Measurements from ENCODE around the gene WDR5.

WDR5 gene

DNA sequence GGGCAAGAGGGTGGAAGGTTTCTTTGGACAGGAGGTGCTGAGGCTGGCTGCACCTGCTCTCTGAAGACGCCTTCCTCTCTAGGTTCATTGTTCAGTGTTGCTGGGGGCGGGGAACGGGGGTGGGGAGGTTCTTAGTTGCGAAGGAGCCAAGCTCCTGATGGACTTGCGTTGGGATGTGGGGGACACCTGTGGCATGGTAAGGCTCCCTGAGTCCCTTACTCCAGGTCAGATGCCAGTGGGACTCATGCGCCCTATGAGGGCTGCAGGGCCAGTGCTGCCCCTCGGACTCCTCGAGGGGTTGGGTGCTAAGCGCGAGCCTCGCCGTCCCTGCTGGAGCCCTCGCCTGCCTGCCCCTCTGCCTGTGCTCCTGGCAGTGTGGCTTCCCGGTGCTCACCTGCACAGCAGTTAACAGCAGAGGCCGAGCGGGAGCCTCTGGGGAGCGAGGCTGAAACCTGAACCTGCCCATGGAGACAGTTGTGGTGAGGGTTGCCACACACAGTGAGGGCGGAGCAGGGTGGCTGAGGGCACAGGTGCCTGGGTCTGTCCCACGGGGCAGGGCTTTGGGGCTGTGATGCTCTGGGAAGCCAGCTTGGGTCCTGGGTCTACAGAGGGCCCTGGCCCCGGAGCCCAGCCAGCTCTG lies 23.0 kb downstream of the WDR5 start:
- DNase-seq (ENCODE audit: low read depth, low spot score): no peak

DNA sequence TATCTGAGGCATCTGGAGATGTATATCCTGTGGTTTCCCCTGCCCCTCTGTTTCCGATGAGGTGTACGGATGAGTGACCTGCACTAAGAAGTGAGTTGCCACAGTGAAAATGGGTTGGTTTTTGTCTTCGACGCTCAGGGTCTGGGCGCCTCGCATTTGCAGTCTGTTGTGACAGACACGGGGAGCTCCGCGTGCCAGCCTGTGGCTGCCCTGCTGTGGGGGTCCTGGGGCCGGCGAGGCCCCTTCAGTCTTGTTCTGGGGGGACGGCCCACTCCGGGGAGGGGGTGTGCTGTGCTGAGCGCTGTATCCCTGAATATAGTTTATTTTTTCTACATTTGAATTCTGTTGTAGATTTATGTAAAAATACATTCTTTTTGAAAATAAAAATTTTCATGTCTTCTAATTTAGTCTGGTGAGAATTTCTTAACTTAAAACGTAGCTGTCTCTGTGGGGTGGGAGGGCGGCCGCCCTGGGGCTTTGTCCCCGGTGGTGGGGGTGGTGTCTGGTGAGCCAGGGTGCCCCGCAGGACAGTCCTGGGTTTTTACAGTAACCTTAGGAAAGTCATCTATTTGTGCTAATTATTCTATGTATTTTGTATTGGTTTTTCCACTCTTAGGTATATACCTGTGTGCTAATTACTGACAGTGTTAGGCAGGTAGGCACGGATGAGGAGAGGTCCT lies 23.8 kb downstream of the WDR5 start:
- DNase-seq (ENCODE audit: low read depth, low spot score): no peak

DNA sequence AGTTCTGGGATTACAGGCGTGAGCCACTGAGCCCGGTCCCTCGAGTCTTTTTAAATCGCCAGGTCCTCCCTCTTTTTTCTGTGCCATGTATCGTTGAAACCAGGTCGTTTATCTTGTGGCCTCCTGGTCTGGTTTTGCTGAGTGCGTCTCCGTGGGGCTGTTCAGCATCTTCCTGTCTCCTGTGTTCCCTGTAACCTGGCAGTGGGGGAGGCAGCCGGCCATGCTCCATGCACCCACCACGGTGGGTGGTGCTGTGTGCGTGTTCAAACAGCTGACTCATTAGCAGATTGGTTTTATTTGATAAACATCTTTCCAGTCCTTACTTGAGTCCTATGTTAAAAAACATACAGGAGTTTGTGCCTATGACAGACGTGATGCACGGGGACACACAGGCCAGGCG lies 25.8 kb downstream of the WDR5 start:
- DNase-seq (ENCODE audit: low read depth, low spot score): no peak

DNA sequence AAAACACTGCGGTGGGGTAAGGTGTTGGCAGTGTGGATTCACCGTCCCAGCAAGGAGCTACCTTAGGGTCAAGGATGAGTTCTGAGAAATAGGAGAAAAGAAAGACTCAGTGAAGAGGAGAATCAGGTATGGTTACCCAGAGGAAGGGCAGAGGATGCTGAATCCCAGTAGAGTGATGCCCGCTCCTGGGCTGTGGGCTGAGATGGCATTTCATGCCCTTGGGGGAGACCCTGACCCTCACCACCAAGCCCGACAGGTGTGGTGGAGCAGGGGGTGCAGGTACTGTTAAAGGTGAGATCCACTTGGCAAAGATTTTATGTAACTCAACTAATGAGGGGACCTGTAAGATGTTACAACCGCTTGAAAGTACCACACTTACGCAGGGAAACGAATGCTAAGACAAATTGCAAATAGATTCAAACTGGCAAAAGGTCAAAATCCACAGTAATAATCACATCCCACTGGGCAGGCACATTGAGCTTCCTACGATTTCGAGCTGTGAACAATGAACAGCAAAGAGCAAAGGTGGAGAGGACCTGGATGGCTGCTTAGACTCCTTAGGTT lies 26.4 kb downstream of the WDR5 start:
- no peak for DNase-seq (ENCODE audit: low read depth, low spot score)

DNA sequence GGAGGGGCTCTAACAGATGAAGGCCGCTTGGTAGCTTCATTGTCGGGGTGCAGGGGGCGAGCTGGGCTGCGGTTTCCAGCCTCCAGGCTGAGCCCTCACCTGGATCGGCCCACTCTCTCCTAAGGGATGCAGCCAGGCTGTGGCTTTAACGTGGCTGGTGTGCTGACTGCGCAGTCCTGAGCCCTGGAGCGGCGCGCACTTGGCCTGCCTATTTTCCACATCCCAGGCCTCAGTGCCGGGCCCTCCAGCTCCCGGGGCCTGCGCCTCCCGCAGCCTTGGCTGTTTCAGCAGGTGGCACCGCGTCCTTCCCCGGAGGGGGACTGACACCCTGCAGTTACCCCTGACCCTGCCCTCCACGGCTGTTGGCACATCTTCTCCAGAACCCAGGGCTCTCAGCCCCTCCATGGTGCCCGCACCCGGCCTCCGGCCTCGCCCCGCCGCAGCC lies 27.1 kb downstream of the WDR5 start:
- no peak for DNase-seq (ENCODE audit: low read depth, low spot score)

DNA sequence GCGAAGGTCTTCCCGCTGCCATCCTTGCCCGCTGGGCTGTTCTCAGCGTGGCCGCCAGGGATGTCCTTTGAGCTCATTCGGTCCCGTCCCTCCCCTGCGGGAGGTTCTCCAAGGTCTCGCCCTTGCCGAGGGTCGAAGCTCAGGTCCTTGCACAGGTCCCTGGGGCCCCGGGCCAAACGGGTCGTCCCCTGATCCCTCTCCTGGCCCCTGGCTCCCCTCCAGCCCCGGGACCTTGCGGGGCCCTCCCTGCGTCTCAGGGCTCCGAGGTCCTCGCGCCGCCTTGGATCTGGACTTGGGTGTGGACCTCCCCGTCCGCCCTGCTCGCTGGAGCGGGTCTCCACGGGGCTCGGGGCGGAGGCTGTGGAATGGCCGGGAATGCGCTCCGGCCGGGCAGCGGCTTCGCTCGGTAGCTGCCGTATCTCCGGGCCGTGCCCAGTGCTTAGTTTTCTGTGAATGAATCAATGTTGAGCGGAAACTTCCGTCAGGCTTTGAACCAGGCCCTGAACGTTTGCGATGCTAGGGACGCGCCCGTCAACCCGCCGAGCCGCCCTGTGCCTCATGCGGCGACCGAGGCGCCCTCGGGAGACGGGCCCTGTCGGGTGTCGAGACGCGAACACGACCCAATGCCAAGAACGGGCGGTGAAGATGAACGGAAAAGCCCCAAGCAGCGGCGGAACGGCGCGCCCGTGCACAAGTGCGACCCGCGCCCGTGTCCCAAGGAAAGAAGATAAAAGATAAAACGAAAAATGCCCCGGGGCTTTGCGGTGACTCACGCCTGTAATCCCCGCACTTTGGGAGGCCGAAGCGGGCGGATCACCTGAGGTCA lies 27.7 kb downstream of the WDR5 start:
- no peak for DNase-seq (ENCODE audit: low read depth, low spot score)

DNA sequence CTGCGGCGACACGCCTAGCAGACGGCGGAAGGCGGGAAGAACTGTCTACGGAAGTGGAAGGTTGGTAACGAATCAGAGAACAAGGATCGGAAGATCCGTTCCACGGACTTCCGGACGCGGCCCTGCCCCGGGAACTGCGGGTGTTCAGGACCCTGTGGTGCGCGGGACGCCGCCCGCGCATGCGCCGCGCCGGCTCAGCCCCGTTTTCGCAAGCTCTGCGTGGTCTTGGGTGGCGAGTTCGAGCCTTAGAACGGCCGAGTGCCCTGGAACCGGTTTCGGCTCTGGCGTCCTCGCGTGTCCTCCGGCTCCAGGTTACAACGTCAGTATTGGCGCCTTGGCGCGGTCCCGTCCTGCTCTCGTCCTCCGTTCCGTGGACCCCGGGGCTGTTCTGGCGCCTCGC lies 29.0 kb downstream of the WDR5 start:
- no peak for DNase-seq (ENCODE audit: low read depth, low spot score)

DNA sequence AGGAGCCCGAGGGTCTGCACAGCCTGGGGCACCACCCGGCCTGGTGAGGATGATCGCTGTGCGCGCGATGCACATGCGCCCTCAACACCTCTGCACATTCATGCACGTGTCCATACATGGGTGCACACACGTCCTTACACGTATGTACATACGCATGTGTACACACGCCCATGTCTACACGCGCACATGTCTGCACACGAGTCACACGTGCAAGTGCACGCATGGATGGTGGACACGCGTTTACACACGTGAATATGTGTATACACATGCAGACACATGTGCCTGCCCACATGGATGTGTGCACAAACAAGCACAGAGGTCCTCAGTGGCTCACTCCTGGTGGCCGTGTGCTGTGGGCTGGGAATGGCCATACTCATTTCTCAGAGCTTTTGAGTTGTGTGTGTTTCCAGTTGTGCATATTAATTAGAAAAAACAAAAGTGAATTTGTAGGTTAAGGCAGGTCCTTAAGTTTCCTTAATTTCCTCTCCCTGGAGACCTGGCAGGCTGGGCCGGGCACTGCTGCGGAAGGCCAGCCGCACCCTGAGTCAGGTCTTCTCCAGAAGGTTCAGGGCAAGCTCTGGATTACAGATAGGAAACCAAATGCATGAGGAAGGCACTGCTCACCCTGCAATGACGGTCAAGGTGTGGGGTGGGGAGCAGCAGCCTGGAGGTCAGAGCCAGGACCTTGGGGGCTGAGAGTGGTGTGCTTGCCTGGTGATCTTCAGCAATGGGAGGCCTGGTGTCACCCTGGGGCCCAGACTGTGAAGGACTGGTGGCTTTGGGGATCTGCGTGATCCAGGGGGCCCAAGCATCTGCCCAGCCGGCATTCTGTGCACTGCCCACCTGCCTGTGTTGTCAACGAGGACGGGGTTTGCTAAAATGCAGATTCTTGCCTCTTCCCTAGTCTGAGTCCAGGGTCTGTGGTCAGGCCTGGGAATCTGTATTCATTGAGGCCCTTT lies 29.8 kb downstream of the WDR5 start:
- no peak for DNase-seq (ENCODE audit: low read depth, low spot score)

DNA sequence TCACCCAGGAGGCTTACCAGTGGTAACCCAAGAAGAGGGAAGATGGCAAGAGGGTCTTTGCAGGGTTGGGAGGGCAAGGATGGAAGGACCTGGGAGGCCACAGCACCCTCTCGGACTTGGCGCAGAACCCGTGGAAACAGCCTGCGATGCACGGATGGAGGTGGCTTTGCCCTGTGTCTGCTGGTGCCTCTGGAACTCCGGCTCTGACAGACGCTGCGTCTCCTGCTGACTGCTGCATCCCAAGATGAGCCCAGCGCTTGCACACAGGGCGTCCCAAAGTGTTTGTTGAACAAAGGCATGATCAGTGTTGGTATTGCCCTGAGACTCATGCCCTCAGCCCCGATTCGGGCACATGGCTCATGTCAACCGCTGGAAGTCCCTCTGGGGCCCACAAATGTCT lies 30.5 kb downstream of the WDR5 start:
- no peak for DNase-seq (ENCODE audit: low read depth, low spot score)

DNA sequence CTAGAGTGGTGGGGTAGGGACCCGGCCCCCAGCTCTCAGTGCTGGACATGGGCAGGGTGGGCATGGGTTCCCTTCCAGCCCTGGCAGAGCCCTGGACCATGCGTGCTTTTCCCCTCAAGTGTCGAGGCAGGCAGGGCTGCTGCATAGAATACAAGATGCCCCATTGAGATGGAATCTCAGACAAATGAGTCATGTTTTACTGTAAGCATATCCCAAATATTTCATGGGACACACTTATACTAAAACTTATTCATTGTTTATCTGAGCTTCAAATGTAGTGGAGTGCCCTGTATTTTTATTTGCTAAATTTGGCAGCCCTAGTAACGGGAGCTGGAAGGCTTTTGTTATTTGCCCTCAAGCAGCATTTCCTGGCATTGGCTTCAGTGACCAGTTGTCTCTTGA lies 31.6 kb downstream of the WDR5 start:
- DNase-seq (ENCODE audit: low read depth, low spot score): no peak

DNA sequence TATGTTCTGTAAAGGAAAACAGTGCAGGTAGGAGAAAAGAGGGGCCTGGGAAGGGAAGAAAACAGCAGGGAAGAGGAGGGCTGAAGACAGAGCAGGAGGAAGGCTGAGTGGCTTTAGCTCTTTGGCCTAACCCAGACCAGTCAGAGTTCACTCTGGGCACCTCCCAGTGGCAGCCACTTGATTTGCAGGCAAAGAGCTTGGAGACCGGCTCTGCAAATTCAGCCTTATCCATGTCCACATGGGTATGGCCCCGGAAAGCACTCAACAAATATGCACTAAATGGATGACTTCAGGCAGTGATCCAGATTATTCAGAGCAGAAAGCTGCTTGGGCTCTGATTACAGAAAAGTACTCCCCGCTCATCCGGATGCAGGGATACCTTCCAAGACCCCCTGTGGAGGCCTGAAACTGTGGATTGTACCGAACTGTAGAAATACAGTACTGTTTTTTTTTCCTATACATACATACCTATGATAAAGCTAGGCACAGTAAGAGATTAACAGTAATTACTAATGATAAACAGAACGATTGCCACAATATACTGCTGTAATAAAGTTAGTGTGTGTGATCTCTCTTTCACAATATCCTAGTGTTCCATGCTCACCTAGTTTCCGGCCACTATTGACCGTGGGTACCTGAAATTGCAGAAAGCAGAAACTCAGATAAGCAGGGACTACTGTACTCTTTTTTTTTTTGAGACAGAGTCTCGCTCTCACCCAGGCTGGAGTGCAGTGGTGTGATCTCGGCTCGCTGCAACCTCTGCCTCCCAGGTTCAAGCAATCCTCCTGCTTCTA lies 33.1 kb downstream of the WDR5 start:
- no peak for DNase-seq (ENCODE audit: low read depth, low spot score)

DNA sequence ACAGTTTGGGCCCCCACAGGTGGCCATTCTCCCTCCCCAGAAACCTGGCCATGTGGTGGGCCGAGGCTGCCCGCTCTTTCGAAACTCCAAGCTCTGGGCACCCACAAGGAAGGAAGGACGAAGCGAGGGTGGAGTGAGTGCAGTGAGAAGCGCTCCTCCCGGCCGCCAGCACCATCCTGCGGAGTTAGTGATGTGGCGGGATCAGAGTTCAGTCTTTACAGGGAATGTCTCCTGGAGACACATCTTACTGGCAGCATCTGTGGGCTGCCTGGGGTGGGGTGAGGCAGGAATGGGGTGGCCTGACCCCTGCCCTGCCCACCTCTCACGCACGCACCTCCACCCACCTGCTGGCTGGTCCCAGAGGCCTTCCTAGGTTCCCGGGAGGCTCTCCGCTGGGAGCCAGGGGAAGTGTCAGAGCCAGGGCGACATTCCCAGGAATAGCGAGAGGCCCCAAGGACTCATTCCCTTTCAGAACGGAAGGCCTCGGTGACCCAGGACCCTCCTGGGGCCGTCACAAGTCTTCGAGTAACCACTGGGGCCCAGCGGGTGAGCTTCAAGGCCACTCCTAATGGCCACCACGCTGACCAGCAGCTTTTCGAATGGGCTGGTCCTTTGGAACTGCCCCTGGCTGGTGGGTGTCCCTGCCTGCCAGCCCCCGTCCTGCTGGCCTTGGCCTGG lies 34.0 kb downstream of the WDR5 start:
- no peak for DNase-seq (ENCODE audit: low read depth, low spot score)

DNA sequence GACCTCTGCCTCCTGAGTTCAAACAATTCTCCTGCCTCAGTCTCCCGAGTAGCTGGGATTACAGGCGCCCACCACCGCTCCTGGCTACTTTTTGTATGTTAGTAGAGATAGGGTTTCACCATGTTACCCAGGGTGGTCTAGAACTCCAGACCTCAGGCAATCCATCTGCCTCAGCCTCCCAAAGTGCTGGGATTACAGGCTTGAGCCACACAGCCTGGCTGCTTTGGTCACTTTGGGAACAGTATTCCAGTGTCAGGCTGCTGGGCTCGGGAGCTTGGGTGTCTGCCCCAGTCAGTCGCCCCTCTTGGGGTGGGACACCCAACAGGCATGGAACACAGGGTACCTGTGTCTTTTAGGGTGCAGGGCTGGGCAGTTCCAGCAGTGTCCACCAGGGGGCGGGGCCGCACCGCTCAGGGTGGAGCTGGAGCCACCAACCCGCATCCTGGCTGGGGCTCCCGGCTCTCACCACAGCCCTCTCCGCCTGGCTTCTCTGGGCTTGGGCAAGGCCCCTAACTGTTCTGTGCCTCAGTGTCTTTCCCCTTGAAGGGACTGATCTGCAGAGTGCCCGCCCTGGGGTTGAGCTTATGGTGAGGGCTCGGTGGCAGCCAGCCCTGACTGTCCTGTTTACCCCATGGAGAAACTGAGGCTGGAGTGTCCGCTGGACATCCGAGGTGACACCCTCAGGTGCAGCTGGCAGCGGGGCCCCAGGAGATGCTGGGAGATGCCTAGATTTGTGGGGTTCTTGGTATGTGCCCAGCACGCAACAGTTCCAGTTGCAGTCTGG lies 34.8 kb downstream of the WDR5 start:
- no peak for DNase-seq (ENCODE audit: low read depth, low spot score)

DNA sequence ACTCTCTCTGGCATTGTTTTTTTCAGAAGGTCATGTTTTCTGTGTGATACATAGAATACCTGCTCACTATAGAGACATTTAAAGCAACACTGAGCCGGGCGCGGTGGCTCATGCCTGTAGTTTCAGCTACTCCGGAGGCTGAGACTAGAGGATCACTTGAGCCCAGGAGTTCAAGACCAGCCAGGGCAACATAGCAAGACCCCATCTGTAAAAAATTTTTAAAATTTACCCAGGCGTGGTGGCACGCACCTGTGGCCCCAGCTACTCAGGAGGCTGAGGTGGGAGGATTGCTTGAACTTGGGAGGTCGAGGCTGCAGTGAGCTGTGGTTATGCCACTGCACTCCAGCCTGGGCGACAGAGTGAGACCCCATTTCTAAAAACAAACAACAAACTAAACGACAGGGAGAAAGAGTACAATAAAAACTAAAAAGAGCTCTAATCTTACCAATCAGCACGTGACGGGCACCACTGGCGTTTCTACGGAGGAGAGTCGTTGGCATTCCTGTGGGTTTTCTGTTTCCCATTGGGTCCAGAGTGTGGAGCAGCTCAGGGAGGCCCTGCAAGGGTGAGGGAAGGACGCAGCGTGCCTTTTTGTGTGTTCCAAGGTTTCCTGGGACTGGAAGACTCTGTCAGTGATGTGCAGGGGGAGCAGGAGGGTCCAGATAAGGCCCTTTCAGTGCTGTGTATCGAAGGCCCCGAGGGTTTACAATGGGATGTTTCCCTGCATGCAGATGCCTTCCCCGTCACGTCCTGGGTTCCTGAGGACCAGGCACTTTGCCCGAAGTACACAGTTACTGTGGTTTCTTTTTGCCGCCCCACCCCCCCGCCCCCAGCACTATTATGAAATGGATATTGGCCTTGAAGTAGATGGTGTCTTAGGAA lies 35.7 kb downstream of the WDR5 start:
- no peak for DNase-seq (ENCODE audit: low read depth, low spot score)

DNA sequence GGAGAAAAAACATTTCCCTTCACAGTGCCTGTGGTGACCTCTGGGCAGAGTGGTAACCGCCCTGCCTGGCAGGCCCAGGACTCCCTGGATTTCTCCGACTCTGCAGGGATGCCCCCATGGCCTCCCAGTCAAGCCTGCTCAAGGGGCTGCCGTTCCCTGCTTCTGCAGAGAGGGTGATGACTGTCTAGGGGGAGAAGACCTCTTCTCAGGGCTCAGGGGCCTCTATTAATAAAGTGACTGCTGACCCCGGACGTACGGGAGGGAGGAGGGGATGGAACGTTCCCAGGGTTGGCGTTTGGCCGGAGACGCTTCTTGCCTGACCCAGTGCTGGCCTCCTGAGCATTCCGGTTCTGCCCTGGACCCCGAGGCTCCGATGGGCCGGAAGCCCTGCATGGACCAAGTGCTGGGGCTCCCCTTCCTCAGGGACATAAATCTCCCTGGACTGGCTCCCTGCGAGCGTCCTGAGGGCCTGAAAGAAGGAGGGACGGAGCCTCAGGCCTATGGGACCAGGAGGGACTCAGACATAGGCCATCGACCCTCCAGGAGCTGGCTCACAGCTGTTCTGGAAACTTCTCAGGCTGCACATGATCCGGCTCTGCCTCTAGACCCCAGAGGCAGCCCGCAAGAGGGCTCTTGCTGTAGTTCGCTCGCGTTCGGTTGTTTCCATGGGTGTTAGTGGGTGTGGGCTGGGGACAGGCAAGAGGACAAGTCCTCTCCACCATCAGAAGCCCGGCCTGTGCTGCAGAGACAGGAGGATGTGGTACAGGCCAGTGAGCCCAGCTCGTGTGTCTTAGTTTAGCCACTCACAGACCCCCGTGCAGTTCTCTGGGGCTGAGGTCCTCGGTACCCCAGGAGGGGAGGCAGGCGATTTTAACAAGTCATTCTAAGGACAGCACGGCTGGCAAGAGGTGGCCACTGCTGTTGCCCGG lies 36.6 kb downstream of the WDR5 start:
- DNase-seq (ENCODE audit: low read depth, low spot score): no peak

DNA sequence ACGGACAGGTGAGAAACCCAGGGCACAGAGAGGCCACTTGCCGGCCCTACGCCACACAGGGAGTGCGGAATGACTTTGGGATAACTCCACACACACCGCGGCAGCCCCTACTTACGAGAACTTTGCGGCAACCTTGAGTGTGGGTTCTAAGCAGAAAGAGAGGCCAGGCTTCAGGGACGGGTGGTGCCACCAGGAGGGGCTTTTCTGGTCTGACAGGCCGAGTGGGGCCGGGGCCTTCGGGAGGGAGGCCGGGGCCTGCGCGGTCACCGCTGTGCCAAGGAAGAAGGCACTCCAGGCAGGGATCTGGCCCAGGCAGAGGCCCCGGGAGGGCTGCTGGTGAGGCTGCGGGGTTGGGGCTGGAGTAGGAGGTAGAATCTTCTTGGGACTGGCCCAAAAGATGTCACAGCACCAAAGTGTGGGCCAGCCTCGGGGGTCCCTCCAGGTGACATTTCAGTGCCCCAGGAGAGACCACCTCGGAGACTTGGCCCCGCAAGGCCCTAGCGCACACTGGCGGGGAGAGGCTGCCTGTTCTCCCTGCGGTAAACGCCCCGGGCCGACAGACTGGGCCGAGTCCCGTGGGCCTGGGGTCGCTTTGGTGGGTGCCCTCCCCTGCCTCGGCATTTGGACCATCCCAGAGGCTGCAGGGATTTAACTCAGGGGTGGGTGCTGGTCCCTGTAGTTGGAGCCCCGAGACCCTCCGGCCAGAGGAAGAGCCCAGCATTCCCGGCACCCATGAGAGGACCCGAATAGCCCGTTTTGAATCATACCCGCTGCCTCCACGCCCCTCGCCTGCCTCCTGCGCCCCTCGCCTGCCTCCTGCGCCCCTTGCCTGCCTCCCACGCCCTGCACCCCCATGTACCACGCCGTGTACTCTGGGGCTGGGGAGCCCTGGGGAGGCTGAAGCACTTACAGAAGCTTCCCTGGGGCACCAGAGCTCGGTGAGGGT lies 37.5 kb downstream of the WDR5 start:
- DNase-seq (ENCODE audit: low read depth, low spot score): no peak

Measured in smooth muscle cell of the brain vasculature (primary cell).